ENCODE results near the gene ZNF91.

- TF ChIP-seq, protein P1, sequence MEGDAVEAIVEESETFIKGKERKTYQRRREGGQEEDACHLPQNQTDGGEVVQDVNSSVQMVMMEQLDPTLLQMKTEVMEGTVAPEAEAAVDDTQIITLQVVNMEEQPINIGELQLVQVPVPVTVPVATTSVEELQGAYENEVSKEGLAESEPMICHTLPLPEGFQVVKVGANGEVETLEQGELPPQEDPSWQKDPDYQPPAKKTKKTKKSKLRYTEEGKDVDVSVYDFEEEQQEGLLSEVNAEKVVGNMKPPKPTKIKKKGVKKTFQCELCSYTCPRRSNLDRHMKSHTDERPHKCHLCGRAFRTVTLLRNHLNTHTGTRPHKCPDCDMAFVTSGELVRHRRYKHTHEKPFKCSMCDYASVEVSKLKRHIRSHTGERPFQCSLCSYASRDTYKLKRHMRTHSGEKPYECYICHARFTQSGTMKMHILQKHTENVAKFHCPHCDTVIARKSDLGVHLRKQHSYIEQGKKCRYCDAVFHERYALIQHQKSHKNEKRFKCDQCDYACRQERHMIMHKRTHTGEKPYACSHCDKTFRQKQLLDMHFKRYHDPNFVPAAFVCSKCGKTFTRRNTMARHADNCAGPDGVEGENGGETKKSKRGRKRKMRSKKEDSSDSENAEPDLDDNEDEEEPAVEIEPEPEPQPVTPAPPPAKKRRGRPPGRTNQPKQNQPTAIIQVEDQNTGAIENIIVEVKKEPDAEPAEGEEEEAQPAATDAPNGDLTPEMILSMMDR (IDR thresholded peaks at IDR 0.05): no peak
- TF ChIP-seq POLR2A (IDR thresholded peaks at IDR 0.05): no peak
Measured at GRCh38 chr19:23394511-23394910, 760 bp downstream of the ZNF91 start.

Data from uterus (tissue), 2 donors.